Smooth muscle cell of the pulmonary artery (primary cell): Measurements from ENCODE around the gene EVX2. TPM values are rescaled to one million over a fixed set of nuclear protein-coding genes. Genes with fewer than 3 reads are reported as not detected.

Experiments used
- total RNA-seq: library from RNA; depleted of rRNA; stranded (reverse); fragments of >200 nt; gene quantifications from 2 replicates; pipeline ENCODE4 v1.2.3, GENCODE V29; 2014

Gene EVX2
- total RNA-seq, result not detected in 2 replicates

DNA sequence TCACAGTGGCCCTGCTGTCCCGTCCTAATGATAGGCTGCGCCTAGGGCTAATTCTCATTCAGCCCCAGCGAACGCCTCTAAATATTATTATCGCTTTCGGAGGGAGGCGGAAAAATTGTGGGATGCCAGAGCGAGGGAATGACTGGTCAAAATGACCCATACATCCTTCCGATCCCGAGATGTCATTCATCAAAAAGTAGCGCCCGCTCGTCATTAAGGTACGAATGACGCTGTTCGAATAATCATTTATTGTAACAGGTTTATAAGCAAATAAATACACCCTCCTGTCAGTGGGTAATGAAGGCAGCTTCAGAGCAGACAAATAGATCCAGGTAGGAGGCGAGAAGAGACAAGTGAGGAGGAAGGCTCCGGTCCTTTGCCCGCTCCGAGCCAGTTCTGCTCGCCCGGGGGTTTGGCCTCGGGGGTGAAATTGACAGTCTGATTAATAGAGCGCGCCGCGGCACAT, at the start of gene EVX2:
Gene EVX2 (minus strand): TSS at position 167 of the 466 bp plus-strand sequence. CDS start 186 bp downstream, outside the sequence.

GRCh38 chr2:176128982-176129796, 45.4 kb upstream of the EVX2 start, which contains the start of gene HOXD8:
Gene HOXD8, plus strand, starts transcription at chr2:176129705. Its CDS starts 662 bp downstream, at chr2:176130367.

GRCh38 chr2:176122683-176123410, 39.1 kb upstream of the EVX2 start, which contains the start of gene HOXD9:
Gene HOXD9, plus strand, starts transcription at chr2:176122719. Its CDS starts 50 bp downstream, at chr2:176122769.

DNA sequence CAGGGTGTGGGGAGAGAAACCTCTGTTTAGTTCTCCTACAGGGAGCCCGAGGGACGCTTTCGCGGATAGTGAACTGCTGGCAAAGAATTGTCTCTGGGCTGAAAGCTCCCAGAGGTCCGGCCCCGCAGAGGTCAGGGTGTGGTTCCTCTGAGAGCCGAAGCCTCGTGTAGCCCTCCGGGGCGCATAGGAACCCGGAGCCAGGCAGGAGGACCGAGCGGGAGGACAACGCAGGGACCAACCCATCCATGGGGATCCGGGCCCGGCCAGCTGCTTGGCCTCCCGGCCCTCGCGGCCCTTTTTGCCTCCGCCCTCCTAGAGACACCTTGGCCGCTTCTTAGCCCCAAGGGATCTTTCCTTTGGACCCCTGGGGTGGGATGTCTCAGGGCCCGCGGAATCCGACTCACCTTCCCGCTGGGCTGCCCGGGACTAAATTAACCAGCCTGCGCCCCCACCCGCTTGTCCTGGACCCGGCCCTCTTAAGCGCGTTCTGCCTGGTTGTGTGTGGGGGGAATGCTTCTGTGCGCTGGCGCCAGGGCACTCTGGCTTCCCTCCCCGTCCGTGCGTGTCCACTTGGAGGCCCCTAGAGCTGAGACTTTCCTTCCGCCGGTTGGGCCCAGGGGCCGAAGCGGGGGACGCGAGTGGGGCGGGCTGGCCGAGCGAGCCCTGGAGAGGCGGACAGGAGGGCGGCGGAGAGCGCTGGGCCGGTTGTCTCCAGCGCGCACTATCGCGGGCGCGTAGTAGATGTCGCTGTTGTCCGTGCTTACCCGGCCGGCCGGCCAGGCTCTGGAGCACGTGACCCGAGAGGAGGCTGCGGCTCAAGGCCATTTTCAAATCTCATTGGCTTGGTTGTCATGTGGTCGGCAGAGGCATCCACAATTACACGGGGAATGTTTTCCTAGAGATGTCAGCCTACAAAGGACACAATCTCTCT, 32.4 kb upstream of the EVX2 start, which contains the start of gene HOXD10:
Gene HOXD10 (plus strand): TSS at position 896 of the 931 bp plus-strand sequence. CDS start 56 bp downstream, outside the sequence.

GRCh38 chr2:176106581-176107539, 23.1 kb upstream of the EVX2 start, which contains the start of gene HOXD11:
Gene HOXD11, plus strand, starts transcription at chr2:176107280. Its CDS starts 76 bp downstream, at chr2:176107356.

DNA sequence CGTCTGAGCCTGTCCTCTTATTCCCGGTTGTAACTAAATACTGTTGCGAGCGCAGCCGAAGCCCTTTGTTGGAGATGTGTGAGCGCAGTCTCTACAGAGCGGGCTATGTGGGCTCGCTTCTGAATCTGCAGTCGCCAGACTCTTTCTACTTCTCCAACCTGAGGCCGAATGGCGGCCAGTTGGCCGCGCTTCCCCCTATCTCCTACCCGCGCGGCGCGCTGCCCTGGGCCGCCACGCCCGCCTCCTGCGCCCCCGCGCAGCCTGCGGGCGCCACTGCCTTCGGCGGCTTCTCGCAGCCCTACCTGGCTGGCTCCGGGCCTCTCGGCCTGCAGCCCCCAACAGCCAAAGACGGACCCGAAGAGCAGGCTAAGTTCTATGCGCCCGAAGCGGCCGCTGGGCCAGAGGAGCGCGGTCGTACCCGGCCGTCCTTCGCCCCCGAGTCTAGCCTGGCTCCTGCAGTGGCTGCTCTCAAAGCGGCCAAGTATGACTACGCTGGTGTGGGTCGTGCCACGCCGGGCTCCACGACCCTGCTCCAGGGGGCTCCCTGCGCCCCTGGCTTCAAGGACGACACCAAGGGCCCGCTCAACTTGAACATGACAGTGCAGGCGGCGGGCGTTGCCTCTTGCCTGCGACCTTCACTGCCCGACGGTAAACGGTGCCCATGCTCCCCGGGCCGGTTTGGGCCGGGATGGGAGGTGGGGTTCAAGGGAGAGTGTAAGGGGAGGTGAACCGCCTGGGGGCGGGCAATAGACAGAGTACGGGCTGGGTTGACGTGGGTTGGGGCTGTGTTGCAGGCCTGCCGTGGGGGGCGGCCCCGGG, 16.2 kb upstream of the EVX2 start, which contains the start of gene HOXD12:
Gene HOXD12 (plus strand): TSS at position 68 of the 819 bp plus-strand sequence. CDS start 7 bp downstream, at position 75.

GRCh38 chr2:176092270-176093144, 8.7 kb upstream of the EVX2 start, which contains the start of gene HOXD13:
Gene HOXD13, plus strand, starts transcription at chr2:176092721. Its CDS starts 170 bp downstream, at chr2:176092891.

Other genes with a start within 250 kb of the EVX2 start
- 61.6 and 65.9 TPM in 2 replicates for gene LNPK, start 81.7 kb downstream of the EVX2 start, total RNA-seq
- not detected in 2 replicates for gene HOXD13, start 8.8 kb upstream of the EVX2 start, total RNA-seq
- not detected in 2 replicates for gene HOXD12, start 15.8 kb upstream of the EVX2 start, total RNA-seq
- not detected in 2 replicates for gene HOXD11, start 23.3 kb upstream of the EVX2 start, total RNA-seq
- gene HOXD10, start 32.8 kb upstream of the EVX2 start, total RNA-seq, result not detected in 2 replicates
- gene HOXD9, start 38.8 kb upstream of the EVX2 start, total RNA-seq, result not detected in 2 replicates
- gene HOXD8, start 45.7 kb upstream of the EVX2 start, total RNA-seq, result 0.46 and 1.4 TPM in 2 replicates
- gene HOXD4, start 67.6 kb upstream of the EVX2 start, total RNA-seq, result 0.46 and 4.6 TPM in 2 replicates
- 0.26 and 3.2 TPM in 2 replicates for gene HOXD3, start 73.3 kb upstream of the EVX2 start, total RNA-seq
- gene HOXD1, start 104.7 kb upstream of the EVX2 start, total RNA-seq, result 0.13 TPM in 1 of 2 replicates, not detected in the other
- 17.9 and 21.7 TPM in 2 replicates for gene MTX2, start 185.5 kb upstream of the EVX2 start, total RNA-seq